HL-60 (cell line): Measurements from ENCODE around the gene DYSF.
A peak's percentile ranks its signal among the peaks of the same experiment; 100 is the strongest.

ENCODE experiments used
- DNase-seq, 2 experiments: peaks; one replicate each; pipeline ENCODE4 v3.0.0-alpha.2; 2010 to 2020; ENCODE audit warnings: low read depth in 1 of 2, low spot score in 1 of 2
- H3K27ac ChIP-seq: fragments of 250-450 bp; sonication (Bioruptor Pico); replicated peaks from 2 replicates; pipeline ENCODE4 v1.5.1; 2020; ENCODE audit warnings: mild to moderate bottlenecking, moderate library complexity
- H3K27me3 ChIP-seq: fragments of 250-450 bp; sonication (Bioruptor Pico); 2 replicates; pipeline ENCODE4 v1.5.1; 2021; ENCODE audit warnings: mild to moderate bottlenecking, moderate library complexity; ENCODE audit not compliant: insufficient read depth, poor library complexity, severe bottlenecking
- H3K4me3 ChIP-seq: replicated peaks from 2 replicates; pipeline ENCODE4 v1.5.1; 2011; ENCODE audit warnings: mild to moderate bottlenecking, control low read depth, low read length; ENCODE audit not compliant: insufficient read depth
- GABPA ChIP-seq: IDR thresholded peaks from 2 replicates; pipeline ENCODE4 v1.6.1; 2012; ENCODE audit warnings: low read depth
- POLR2AphosphoS5 ChIP-seq: IDR thresholded peaks from 2 replicates; pipeline ENCODE4 v1.6.1; 2012; ENCODE audit warnings: low read depth
- REST ChIP-seq: IDR thresholded peaks from 2 replicates; pipeline ENCODE4 v1.6.1; 2012; ENCODE audit warnings: low read depth; ENCODE audit not compliant: insufficient replicate concordance
- SPI1 ChIP-seq: IDR thresholded peaks from 2 replicates; pipeline ENCODE4 v1.6.1; 2012; ENCODE audit warnings: low read depth, mild to moderate bottlenecking, borderline replicate concordance
- TF ChIP-seq, protein P1 (sequence below): IDR thresholded peaks from one replicate; pipeline ENCODE4 v1.5.1; 2011; ENCODE audit warnings: low read length, control low read depth, inconsistent platforms; ENCODE audit not compliant: insufficient read depth

Gene DYSF

GRCh38 chr2:71510196-71510807 lies 56.9 kb downstream of the DYSF start:
- Histone ChIP-seq H3K27me3 (no peaks in the 10 kb centered on the region), H3K27ac (no peak overlapping the region), H3K4me3 (no peak overlapping the region)
- peak in 1 of 2 experiments; percentile 67 for DNase-seq
- TF ChIP-seq, protein P1, sequence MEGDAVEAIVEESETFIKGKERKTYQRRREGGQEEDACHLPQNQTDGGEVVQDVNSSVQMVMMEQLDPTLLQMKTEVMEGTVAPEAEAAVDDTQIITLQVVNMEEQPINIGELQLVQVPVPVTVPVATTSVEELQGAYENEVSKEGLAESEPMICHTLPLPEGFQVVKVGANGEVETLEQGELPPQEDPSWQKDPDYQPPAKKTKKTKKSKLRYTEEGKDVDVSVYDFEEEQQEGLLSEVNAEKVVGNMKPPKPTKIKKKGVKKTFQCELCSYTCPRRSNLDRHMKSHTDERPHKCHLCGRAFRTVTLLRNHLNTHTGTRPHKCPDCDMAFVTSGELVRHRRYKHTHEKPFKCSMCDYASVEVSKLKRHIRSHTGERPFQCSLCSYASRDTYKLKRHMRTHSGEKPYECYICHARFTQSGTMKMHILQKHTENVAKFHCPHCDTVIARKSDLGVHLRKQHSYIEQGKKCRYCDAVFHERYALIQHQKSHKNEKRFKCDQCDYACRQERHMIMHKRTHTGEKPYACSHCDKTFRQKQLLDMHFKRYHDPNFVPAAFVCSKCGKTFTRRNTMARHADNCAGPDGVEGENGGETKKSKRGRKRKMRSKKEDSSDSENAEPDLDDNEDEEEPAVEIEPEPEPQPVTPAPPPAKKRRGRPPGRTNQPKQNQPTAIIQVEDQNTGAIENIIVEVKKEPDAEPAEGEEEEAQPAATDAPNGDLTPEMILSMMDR = peak; percentile 93
- no peak for TF ChIP-seq GABPA

GRCh38 chr2:71510938-71511337 lies 57.6 kb downstream of the DYSF start:
- no peaks in the 10 kb centered on the region for H3K27me3 ChIP-seq
- H3K4me3 ChIP-seq = no peak overlapping the region
- TF ChIP-seq SPI1 = no peak
- TF ChIP-seq REST = no peak
- TF ChIP-seq POLR2AphosphoS5 = no peak
- no peak for DNase-seq
- H3K27ac ChIP-seq = no peak overlapping the region

DNA sequence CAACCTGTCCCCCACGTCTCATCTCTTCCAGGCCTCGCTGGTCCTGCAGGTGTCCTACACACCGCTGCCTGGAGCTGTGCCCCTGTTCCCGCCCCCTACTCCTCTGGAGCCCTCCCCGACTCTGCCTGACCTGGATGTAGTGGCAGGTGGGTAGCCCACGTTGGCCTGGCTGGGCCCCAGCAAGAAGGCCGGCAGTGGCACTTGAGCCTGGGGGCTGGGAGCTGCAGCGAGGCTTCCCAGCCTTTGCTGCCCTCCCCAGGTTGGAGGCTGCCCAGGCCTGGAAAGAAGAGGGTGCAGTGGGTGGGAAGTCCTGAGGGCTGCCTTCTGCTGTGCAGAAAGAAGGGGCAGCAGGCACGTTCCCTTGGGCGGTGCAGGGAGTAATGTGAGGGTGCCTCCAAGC lies 58.4 kb downstream of the DYSF start:
- no peak for TF ChIP-seq REST
- no peak for TF ChIP-seq POLR2AphosphoS5
- no peak for TF ChIP-seq GABPA
- no peak for TF ChIP-seq SPI1
- TF ChIP-seq, protein P1 = no peak
- no peak for DNase-seq
- no peaks in the 10 kb centered on the region for H3K27me3 ChIP-seq
- no peak overlapping the region for H3K27ac ChIP-seq
- no peak overlapping the region for H3K4me3 ChIP-seq

DNA sequence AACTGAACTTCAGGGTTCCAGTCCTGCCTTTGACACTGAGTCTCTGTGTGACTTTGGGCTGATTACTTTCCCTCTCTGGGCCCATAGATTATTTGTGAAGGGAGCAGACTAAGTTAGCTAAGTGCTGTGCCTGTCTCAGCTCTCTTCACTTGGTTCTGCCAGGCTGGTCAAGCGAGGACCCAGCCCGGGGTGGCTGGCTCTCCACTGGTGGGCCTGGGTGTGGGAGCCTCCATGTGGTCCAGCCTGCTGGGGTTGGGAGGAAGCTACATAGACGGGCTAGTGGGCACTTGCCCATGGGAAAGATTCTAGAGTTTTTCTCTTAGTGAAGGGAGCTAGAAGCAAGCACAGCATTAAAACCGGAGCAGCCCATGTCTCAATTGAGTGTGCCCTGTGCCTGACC lies 59.0 kb downstream of the DYSF start:
- H3K4me3 ChIP-seq = no peak overlapping the region
- no peak for DNase-seq
- TF ChIP-seq GABPA = no peak
- no peak for TF ChIP-seq REST
- TF ChIP-seq, protein P1 = no peak
- H3K27me3 ChIP-seq = no peaks in the 10 kb centered on the region
- no peak overlapping the region for H3K27ac ChIP-seq
